Measurements from ENCODE around the gene KCNMB1. TPM values are rescaled to one million over a fixed set of nuclear protein-coding genes. Genes with fewer than 3 reads are reported as not detected.
A peak's percentile ranks its signal among the peaks of the same experiment; 100 is the strongest.

KCNMB1 gene
- total RNA-seq, 1 experiment from 2014 or later, result 0.24 TPM

GRCh38 chr5:170348137-170348633 is 41.0 kb downstream of the KCNMB1 start (continued):
- no peak for TF ChIP-seq AFF4 (CRISPR knock-in tag; IDR thresholded peaks at IDR 0.05; ENCODE audit: borderline replicate concordance)
- TF ChIP-seq PRRX2 (CRISPR knock-in tag; IDR thresholded peaks at IDR 0.05), result no peak
- TF ChIP-seq PREB (CRISPR knock-in tag; IDR thresholded peaks at IDR 0.05; ENCODE audit: borderline replicate concordance), result no peak

- Mint-ChIP-seq H3K27ac (no peak overlapping the region), H3K4me1 (peaks cover 35% of the 10 kb centered on the region), H3K9me3 (peaks cover 16% of the 10 kb centered on the region), H3K27me3 (ENCODE audit: low read depth) (peaks cover 4% of the 10 kb centered on the region), H3K4me3 (no peak overlapping the region), H3K36me3 (peaks cover 4% of the 10 kb centered on the region; the same call in 1 of the 2 replicates)
- ChIA-PET POLR2A (interaction anchor here (0.8 kb wide), 1 partner anchor 74 kb away, joined by 3 read pairs; no protein-coding TSS in a partner anchor), CTCF (interaction anchor here (0.7 to 3.2 kb wide), 12 partner anchors 8 to 131 kb away, joined by 3 to 24 read pairs (median 5); no protein-coding TSS in a partner anchor)
- TF ChIP-seq HMGXB4 (CRISPR knock-in tag; IDR thresholded peaks at IDR 0.05) (no peak), ZNF416 (CRISPR knock-in tag; IDR thresholded peaks at IDR 0.05) (no peak), ESRRA (CRISPR knock-in tag; IDR thresholded peaks at IDR 0.05; ENCODE audit: borderline replicate concordance) (no peak), ZNF425 (CRISPR knock-in tag; conservative IDR thresholded peaks at IDR 0.05) (no peak), CBFB (CRISPR knock-in tag; IDR thresholded peaks at IDR 0.05; ENCODE audit: low read depth) (no peak), KAT7 (CRISPR knock-in tag; IDR thresholded peaks at IDR 0.05; ENCODE audit: borderline replicate concordance) (no peak), HMGA2 (CRISPR knock-in tag; IDR thresholded peaks at IDR 0.05) (no peak), GTF2I (CRISPR knock-in tag; conservative IDR thresholded peaks at IDR 0.05) (no peak)
- ATAC-seq (peak; percentile 55), DNase-seq (ENCODE audit: low spot score) (no peak)
These were observed 42.1 kb downstream of the KCNMB1 start for GRCh38 chr5:170347022-170347567.

GRCh38 chr5:170345971-170346370 is 43.2 kb downstream of the KCNMB1 start:
- peaks cover 27% of the 10 kb centered on the region for H3K9me3 Mint-ChIP-seq
- no peaks in the 10 kb centered on the region; the same call in 1 of the 2 replicates for H3K27me3 Mint-ChIP-seq (ENCODE audit: low read depth)
- ChIA-PET POLR2A (no interaction called here), CTCF (interaction anchor here (1.6 to 2.7 kb wide), 2 partner anchors 58 to 65 kb away, joined by 4 to 11 read pairs; no protein-coding TSS in a partner anchor)
- peaks cover 14% of the 10 kb centered on the region for H3K36me3 Mint-ChIP-seq
- H3K4me3 Mint-ChIP-seq, result no peak overlapping the region
- no peak for DNase-seq (ENCODE audit: low spot score)
- ATAC-seq, result no peak
- no peak overlapping the region for H3K27ac Mint-ChIP-seq
- H3K4me1 Mint-ChIP-seq, result peaks cover 34% of the 10 kb centered on the region
- TF ChIP-seq RORB (CRISPR knock-in tag; IDR thresholded peaks at IDR 0.05) (no peak), EMX1 (CRISPR knock-in tag; IDR thresholded peaks at IDR 0.05) (no peak), ZNF532 (CRISPR knock-in tag; IDR thresholded peaks at IDR 0.05; ENCODE audit: borderline replicate concordance) (no peak), JAZF1 (CRISPR knock-in tag; IDR thresholded peaks at IDR 0.05) (no peak), IRF1 (CRISPR knock-in tag; IDR thresholded peaks at IDR 0.05) (no peak), E2F5 (CRISPR knock-in tag; IDR thresholded peaks at IDR 0.05) (no peak), FOXK1 (CRISPR knock-in tag; IDR thresholded peaks at IDR 0.05) (no peak)
